GM06990 (cell line): ENCODE data around the gene MAP1S.
A peak's percentile ranks its signal among the peaks of the same experiment; 100 is the strongest.

Experiments
- DNase-seq: peaks from one replicate; pipeline ENCODE4 v3.0.0-alpha.2; 2011; ENCODE audit not compliant: insufficient read length; ENCODE audit errors: extremely low read depth
- H3K27me3 ChIP-seq: replicated peaks from 2 replicates; pipeline ENCODE4 v1.6.0; 2011; ENCODE audit warnings: low read length; ENCODE audit not compliant: control insufficient read depth, insufficient read depth
- H3K36me3 ChIP-seq: 2 replicates; pipeline ENCODE4 v1.5.1; 2011; ENCODE audit warnings: low read length; ENCODE audit not compliant: control insufficient read depth, insufficient read depth
- H3K4me3 ChIP-seq: replicated peaks from 2 replicates; pipeline ENCODE4 v1.5.1; 2011; ENCODE audit warnings: low read depth, mild to moderate bottlenecking, control low read depth, low read length
- CTCF ChIP-seq: IDR thresholded peaks from 2 replicates; pipeline ENCODE4 v1.5.1; 2011; ENCODE audit warnings: low read length, control low read depth, mild to moderate bottlenecking, inconsistent platforms; ENCODE audit not compliant: insufficient read depth, poor library complexity, severe bottlenecking

The MAP1S gene

GRCh38 chr19:17722655-17723240, 3.5 kb downstream of the MAP1S start:
- H3K4me3 ChIP-seq = no peak overlapping the region
- TF ChIP-seq CTCF = no peak
- no peak for DNase-seq
- H3K36me3 ChIP-seq = peaks cover 36% of the 10 kb centered on the region
- no peaks in the 10 kb centered on the region for H3K27me3 ChIP-seq

GRCh38 chr19:17724655-17725054, 5.4 kb downstream of the MAP1S start:
- no peak for DNase-seq

GRCh38 chr19:17725422-17726078, 6.3 kb downstream of the MAP1S start:
- no peak for DNase-seq
- Histone ChIP-seq H3K4me3 (no peak overlapping the region), H3K27me3 (no peaks in the 10 kb centered on the region), H3K36me3 (peaks cover 43% of the 10 kb centered on the region)
- peak; percentile 57 for TF ChIP-seq CTCF

More at GRCh38 chr19:17724655-17725054, 5.4 kb downstream of the MAP1S start:
- TF ChIP-seq CTCF = no peak
- Histone ChIP-seq H3K27me3 (no peaks in the 10 kb centered on the region), H3K36me3 (peaks cover 43% of the 10 kb centered on the region), H3K4me3 (no peak overlapping the region)

GRCh38 chr19:17726136-17726741, 7.0 kb downstream of the MAP1S start:
- Histone ChIP-seq H3K27me3 (no peaks in the 10 kb centered on the region), H3K36me3 (peaks cover 43% of the 10 kb centered on the region), H3K4me3 (no peak overlapping the region)
- DNase-seq = no peak
- TF ChIP-seq CTCF = no peak

GRCh38 chr19:17726964-17727773, 7.9 kb downstream of the MAP1S start:
- Histone ChIP-seq H3K27me3 (no peaks in the 10 kb centered on the region), H3K4me3 (no peak overlapping the region), H3K36me3 (peaks cover 40% of the 10 kb centered on the region)
- no peak for DNase-seq
- no peak for TF ChIP-seq CTCF
